ENCODE measurements around the gene ATRAID. TPM values are rescaled to one million over a fixed set of nuclear protein-coding genes. Genes with fewer than 3 reads are reported as not detected.

ATRAID gene
- total and polyA plus RNA-seq, 4 donors, result 44.9 to 77.5 (median 48.9) TPM

DNA sequence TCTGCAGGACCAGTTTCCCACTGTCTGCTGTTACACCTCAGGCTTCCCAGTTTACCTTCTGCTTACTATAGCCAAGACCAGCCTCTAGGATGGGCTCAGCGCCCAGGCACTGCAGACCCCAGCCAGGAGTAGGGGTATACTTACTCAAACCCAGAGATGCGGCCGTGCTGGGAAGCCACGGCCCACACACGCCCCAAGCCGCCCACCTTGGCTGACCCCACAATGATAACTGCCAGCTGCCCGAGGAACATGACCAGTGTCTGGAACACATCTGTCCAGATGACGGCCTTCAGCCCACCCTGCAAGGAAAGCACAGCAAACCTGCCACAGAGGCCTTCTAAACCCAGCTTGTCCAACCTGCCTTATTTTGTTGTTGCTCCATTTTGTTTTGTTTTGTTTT is 6.6 kb upstream of the ATRAID start:
- H3K27me3 ChIP-seq (ENCODE audit: control insufficient read depth in 4 of 4, insufficient read depth in 4 of 4, low read length in 3 of 4), result no peaks in the 10 kb centered on the region
- H3K27ac ChIP-seq (ENCODE audit: low read depth in 1 of 2, low read length in 2 of 2), result no peak overlapping the region
- H3K9ac ChIP-seq (ENCODE audit: low read depth in 1 of 2, low read length in 2 of 2), result no peak overlapping the region
- no peak for DNase-seq (ENCODE audit: low spot score)
- no peak for TF ChIP-seq HNF4A (conservative IDR thresholded peaks at IDR 0.05)
- no peak for TF ChIP-seq FOXA2 (IDR thresholded peaks at IDR 0.05)
- H3K4me3 ChIP-seq (ENCODE audit: low read depth in 1 of 3, low read length in 3 of 3), result no peak overlapping the region
- no peaks in the 10 kb centered on the region for H3K9me3 ChIP-seq (ENCODE audit: control insufficient read depth in 4 of 4, low read length in 3 of 4)
- H3K36me3 ChIP-seq (ENCODE audit: control insufficient read depth in 4 of 4, insufficient read depth in 3 of 4, low read depth in 1 of 4, low read length in 3 of 4), result peaks cover 9 to 77% (median 47%) of the 10 kb centered on the region in 4 donors
- WGBS, result 92% methylated on average over 8 of the region's 8 CpGs
- H3K4me1 ChIP-seq (ENCODE audit: control insufficient read depth in 4 of 4, insufficient read depth in 4 of 4, low read length in 3 of 4), result peaks cover 0 to 5% (median 0%) of the 10 kb centered on the region in 4 donors

DNA sequence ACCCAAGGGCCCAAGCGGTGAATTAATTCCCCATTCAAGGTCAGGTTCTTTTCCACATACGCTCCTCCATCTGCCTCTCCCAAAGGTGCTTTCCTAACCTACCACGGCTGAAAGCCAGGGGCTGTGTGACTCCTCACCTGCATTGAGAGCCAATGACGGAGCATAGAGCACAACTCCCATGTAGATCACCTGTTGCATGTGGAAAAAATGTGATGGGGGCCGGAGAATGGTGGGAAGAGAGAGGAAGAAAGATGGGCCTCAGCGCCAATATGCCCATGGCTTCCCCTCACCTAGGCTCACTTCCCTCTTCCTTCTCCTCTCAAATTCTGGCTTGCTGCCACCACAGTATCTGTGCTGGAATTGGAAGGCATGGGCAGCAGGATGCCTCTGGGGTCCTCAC is 5.5 kb upstream of the ATRAID start:
- no peaks in the 10 kb centered on the region for H3K27me3 ChIP-seq (ENCODE audit: control insufficient read depth in 4 of 4, insufficient read depth in 4 of 4, low read length in 3 of 4)
- WGBS, result 94% methylated on average over 6 of the region's 6 CpGs
- H3K4me1 ChIP-seq (ENCODE audit: control insufficient read depth in 4 of 4, insufficient read depth in 4 of 4, low read length in 3 of 4), result peaks cover 0 to 5% (median 4%) of the 10 kb centered on the region in 4 donors
- H3K4me3 ChIP-seq (ENCODE audit: low read depth in 1 of 3, low read length in 3 of 3), result no peak overlapping the region
- DNase-seq (ENCODE audit: low spot score), result no peak
- no peak overlapping the region for H3K9ac ChIP-seq (ENCODE audit: low read depth in 1 of 2, low read length in 2 of 2)
- peaks cover 9 to 67% (median 44%) of the 10 kb centered on the region in 4 donors for H3K36me3 ChIP-seq (ENCODE audit: control insufficient read depth in 4 of 4, insufficient read depth in 3 of 4, low read depth in 1 of 4, low read length in 3 of 4)
- no peak for TF ChIP-seq CTCF (IDR thresholded peaks at IDR 0.05; ENCODE audit: low read depth, low read length, missing input control)
- TF ChIP-seq YY1 (IDR thresholded peaks at IDR 0.05), result no peak
- TF ChIP-seq, protein P1, sequence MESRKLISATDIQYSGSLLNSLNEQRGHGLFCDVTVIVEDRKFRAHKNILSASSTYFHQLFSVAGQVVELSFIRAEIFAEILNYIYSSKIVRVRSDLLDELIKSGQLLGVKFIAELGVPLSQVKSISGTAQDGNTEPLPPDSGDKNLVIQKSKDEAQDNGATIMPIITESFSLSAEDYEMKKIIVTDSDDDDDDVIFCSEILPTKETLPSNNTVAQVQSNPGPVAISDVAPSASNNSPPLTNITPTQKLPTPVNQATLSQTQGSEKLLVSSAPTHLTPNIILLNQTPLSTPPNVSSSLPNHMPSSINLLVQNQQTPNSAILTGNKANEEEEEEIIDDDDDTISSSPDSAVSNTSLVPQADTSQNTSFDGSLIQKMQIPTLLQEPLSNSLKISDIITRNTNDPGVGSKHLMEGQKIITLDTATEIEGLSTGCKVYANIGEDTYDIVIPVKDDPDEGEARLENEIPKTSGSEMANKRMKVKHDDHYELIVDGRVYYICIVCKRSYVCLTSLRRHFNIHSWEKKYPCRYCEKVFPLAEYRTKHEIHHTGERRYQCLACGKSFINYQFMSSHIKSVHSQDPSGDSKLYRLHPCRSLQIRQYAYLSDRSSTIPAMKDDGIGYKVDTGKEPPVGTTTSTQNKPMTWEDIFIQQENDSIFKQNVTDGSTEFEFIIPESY (IDR thresholded peaks at IDR 0.05), result no peak
- no peak for TF ChIP-seq MAX (IDR thresholded peaks at IDR 0.05)
- TF ChIP-seq FOXA1 (IDR thresholded peaks at IDR 0.05), result no peak
- no peak for TF ChIP-seq GABPA (IDR thresholded peaks at IDR 0.05 in 1 of 2, conservative IDR thresholded peaks at IDR 0.05 in 1 of 2)
- TF ChIP-seq, protein P2, sequence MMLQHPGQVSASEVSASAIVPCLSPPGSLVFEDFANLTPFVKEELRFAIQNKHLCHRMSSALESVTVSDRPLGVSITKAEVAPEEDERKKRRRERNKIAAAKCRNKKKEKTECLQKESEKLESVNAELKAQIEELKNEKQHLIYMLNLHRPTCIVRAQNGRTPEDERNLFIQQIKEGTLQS (IDR thresholded peaks at IDR 0.05), result no peak
- no peak for TF ChIP-seq TAF1 (conservative IDR thresholded peaks at IDR 0.05)
- TF ChIP-seq NR2F2 (IDR thresholded peaks at IDR 0.05), result no peak
- no peak for TF ChIP-seq FOXA2 (IDR thresholded peaks at IDR 0.05)
- no peak for TF ChIP-seq EGR1 (IDR thresholded peaks at IDR 0.05; ENCODE audit: low read depth in 2 of 2)
- TF ChIP-seq RAD21 (IDR thresholded peaks at IDR 0.05), result no peak
- TF ChIP-seq SP1 (IDR thresholded peaks at IDR 0.05), result no peak
- no peak for TF ChIP-seq HNF4A (conservative IDR thresholded peaks at IDR 0.05)
- no peak for TF ChIP-seq RXRA (IDR thresholded peaks at IDR 0.05)
- no peak for TF ChIP-seq JUND (IDR thresholded peaks at IDR 0.05)
- TF ChIP-seq HNF4G (IDR thresholded peaks at IDR 0.05), result no peak
- TF ChIP-seq, protein P3, sequence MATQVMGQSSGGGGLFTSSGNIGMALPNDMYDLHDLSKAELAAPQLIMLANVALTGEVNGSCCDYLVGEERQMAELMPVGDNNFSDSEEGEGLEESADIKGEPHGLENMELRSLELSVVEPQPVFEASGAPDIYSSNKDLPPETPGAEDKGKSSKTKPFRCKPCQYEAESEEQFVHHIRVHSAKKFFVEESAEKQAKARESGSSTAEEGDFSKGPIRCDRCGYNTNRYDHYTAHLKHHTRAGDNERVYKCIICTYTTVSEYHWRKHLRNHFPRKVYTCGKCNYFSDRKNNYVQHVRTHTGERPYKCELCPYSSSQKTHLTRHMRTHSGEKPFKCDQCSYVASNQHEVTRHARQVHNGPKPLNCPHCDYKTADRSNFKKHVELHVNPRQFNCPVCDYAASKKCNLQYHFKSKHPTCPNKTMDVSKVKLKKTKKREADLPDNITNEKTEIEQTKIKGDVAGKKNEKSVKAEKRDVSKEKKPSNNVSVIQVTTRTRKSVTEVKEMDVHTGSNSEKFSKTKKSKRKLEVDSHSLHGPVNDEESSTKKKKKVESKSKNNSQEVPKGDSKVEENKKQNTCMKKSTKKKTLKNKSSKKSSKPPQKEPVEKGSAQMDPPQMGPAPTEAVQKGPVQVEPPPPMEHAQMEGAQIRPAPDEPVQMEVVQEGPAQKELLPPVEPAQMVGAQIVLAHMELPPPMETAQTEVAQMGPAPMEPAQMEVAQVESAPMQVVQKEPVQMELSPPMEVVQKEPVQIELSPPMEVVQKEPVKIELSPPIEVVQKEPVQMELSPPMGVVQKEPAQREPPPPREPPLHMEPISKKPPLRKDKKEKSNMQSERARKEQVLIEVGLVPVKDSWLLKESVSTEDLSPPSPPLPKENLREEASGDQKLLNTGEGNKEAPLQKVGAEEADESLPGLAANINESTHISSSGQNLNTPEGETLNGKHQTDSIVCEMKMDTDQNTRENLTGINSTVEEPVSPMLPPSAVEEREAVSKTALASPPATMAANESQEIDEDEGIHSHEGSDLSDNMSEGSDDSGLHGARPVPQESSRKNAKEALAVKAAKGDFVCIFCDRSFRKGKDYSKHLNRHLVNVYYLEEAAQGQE (IDR thresholded peaks at IDR 0.05), result no peak
- H3K27ac ChIP-seq (ENCODE audit: low read depth in 1 of 2, low read length in 2 of 2), result no peak overlapping the region
- no peaks in the 10 kb centered on the region for H3K9me3 ChIP-seq (ENCODE audit: control insufficient read depth in 4 of 4, low read length in 3 of 4)
